Keratinocyte (primary cell): Measurements from ENCODE around the gene MOB2. TPM values are rescaled to one million over a fixed set of nuclear protein-coding genes. Genes with fewer than 3 reads are reported as not detected.
"Not testable (repeated sequence)": the region's sequence is repeated elsewhere in the genome, so short reads cannot be mapped to it uniquely, and the experiment has no call there.

Experiments
- DNase-seq: peaks from one replicate; pipeline ENCODE4 v3.0.0-alpha.2; 2011; ENCODE audit warnings: low read depth, missing footprints, low spot score
- FAIRE-seq: peaks from 2 replicates; lab custom pipeline; 2011; peaks lifted over from hg19 to GRCh38; lab: Jason Lieb, UNC
- H2AFZ ChIP-seq: 2 replicates; pipeline ENCODE4 v1.6.0; 2012; ENCODE audit warnings: low read length, control low read depth, inconsistent platforms; ENCODE audit not compliant: control insufficient read depth
- H3K27ac ChIP-seq: 2 replicates; pipeline ENCODE4 v1.5.1; 2011; ENCODE audit warnings: low read length; ENCODE audit not compliant: control insufficient read depth, insufficient read depth
- H3K27me3 ChIP-seq: 3 replicates; pipeline ENCODE4 v1.6.0; 2011; ENCODE audit warnings: low read length; ENCODE audit not compliant: control insufficient read depth, insufficient read depth; ENCODE audit errors: extremely low read depth
- H3K36me3 ChIP-seq, 2 experiments: 2 replicates in 1 of 2; 3 replicates in 1 of 2; pipeline ENCODE4 v1.5.1; 2011; ENCODE audit warnings: low read length in 2 of 2, mild to moderate bottlenecking in 1 of 2; ENCODE audit not compliant: control insufficient read depth in 2 of 2, insufficient read depth in 2 of 2; ENCODE audit errors: extremely low read depth in 1 of 2
- H3K4me1 ChIP-seq: 3 replicates; pipeline ENCODE4 v1.5.1; 2011; ENCODE audit warnings: low read length; ENCODE audit not compliant: control insufficient read depth, insufficient read depth; ENCODE audit errors: extremely low read depth
- H3K4me2 ChIP-seq: 3 replicates; pipeline ENCODE4 v1.6.0; 2011; ENCODE audit warnings: low read depth, low read length; ENCODE audit not compliant: control insufficient read depth, insufficient read depth; ENCODE audit errors: extremely low read depth
- H3K4me3 ChIP-seq, 3 experiments: fragments of 200-600 bp in 1 of 3; sonication (generic) in 1 of 3; 2 replicates in 2 of 3; 3 replicates in 1 of 3; pipeline ENCODE4 v1.5.1; 2011 to 2016; ENCODE audit warnings: low read length in 3 of 3, mild to moderate bottlenecking in 3 of 3, control low read depth in 2 of 3, inconsistent platforms in 1 of 3, low read depth in 1 of 3, mixed read lengths in 1 of 3, mixed run types in 1 of 3, moderate library complexity in 1 of 3; ENCODE audit not compliant: control insufficient read depth in 2 of 3, insufficient read depth in 2 of 3; ENCODE audit errors: extremely low read depth in 1 of 3
- H3K79me2 ChIP-seq: 2 replicates; pipeline ENCODE4 v1.6.0; 2012; ENCODE audit warnings: low read length; ENCODE audit not compliant: control insufficient read depth, insufficient read depth
- H3K9ac ChIP-seq: 3 replicates; pipeline ENCODE4 v1.6.0; 2011; ENCODE audit warnings: low read length; ENCODE audit not compliant: control insufficient read depth, insufficient read depth; ENCODE audit errors: extremely low read depth
- H3K9me1 ChIP-seq: 3 replicates; pipeline ENCODE4 v1.6.0; 2011; ENCODE audit warnings: low read length; ENCODE audit not compliant: control insufficient read depth, insufficient read depth; ENCODE audit errors: extremely low read depth
- H3K9me3 ChIP-seq: 2 replicates; pipeline ENCODE4 v1.5.1; 2012; ENCODE audit warnings: low read depth, low read length; ENCODE audit not compliant: control insufficient read depth
- H4K20me1 ChIP-seq: 3 replicates; pipeline ENCODE4 v1.6.0; 2011; ENCODE audit warnings: low read length; ENCODE audit not compliant: control insufficient read depth, insufficient read depth; ENCODE audit errors: extremely low read depth
- EZH2 ChIP-seq: IDR thresholded peaks from one replicate; pipeline ENCODE4 v1.6.1; 2012; ENCODE audit warnings: inconsistent platforms, mild to moderate bottlenecking, low read length, moderate library complexity
- dilution Hi-C: fragments of 300-500 bp; cut with MboI; formaldehyde crosslinking; loops from one replicate; pipeline ENCODE4 v1.7.0; 2020; ENCODE audit warnings: low sequenced_read_pairs; ENCODE audit not compliant: extremely low pct_ligation_motif_present
- polyA plus RNA-seq, 5 experiments: library from polyadenylated mRNA; depleted of rRNA in 3 of 5; stranded (reverse) in 3 of 5; stranded (forward) in 1 of 5; unstranded in 1 of 5; fragments of >200 nt; gene quantifications; 1 replicate in 1 of 5; 2 replicates in 3 of 5; 3 replicates in 1 of 5; pipeline versions ENCODE4 v1.2.1 to v1.2.3, GENCODE V29; 2011 to 2012; ENCODE audit warnings: missing spikeins in 2 of 5, low read depth in 1 of 5, low replicate concordance in 1 of 5
- TF ChIP-seq, protein P1 (sequence below), 3 experiments: IDR thresholded peaks in 1 of 3; conservative IDR thresholded peaks in 1 of 3; optimal IDR thresholded peaks in 1 of 3; 2 replicates in 2 of 3; 3 replicates in 1 of 3; pipeline versions ENCODE3 to v1.5.1; 2011; ENCODE audit warnings: low read length in 3 of 3, mild to moderate bottlenecking in 3 of 3, moderate library complexity in 2 of 3, control low read depth in 1 of 3, inconsistent platforms in 1 of 3; ENCODE audit not compliant: insufficient read depth in 2 of 3; ENCODE audit errors: extremely low read depth in 1 of 3

The MOB2 gene
- polyA plus RNA-seq, 1 donor (not counting 4 experiments of a cell fraction or from before 2014, with no cell fraction given) = 37.7 TPM

DNA sequence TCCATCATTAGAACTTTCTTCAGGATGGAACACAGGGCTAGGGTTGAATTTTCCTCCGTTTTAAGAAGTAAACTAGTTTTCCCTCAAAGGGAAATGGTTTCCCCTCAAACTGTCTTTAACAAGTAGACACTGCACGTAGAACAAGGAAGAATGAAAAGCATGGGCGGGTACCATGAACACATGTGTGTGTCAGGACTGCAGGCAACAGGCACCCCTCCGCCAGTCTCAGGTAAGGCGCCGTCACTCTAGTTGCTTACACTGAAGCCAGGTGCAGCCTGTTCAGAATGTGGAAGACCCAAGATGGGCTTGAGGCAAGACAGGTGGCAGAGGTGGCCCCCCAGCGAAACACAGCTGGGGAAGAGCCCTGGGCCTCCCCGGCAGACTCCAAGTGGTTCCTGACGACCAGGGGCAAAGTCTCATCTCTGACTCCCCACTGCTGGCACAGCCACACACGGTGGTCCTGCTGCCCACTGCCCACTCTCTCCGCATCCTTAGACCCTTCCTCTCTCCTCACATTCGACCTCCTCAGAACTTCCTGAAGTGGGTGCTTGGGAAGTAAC, 25.4 kb upstream of the MOB2 start:
- peaks cover 69% of the 10 kb centered on the region for H3K79me2 ChIP-seq
- H4K20me1 ChIP-seq = peaks cover 52% of the 10 kb centered on the region
- no peak overlapping the region for H2AFZ ChIP-seq
- no peak overlapping the region for H3K27ac ChIP-seq
- TF ChIP-seq, protein P1, sequence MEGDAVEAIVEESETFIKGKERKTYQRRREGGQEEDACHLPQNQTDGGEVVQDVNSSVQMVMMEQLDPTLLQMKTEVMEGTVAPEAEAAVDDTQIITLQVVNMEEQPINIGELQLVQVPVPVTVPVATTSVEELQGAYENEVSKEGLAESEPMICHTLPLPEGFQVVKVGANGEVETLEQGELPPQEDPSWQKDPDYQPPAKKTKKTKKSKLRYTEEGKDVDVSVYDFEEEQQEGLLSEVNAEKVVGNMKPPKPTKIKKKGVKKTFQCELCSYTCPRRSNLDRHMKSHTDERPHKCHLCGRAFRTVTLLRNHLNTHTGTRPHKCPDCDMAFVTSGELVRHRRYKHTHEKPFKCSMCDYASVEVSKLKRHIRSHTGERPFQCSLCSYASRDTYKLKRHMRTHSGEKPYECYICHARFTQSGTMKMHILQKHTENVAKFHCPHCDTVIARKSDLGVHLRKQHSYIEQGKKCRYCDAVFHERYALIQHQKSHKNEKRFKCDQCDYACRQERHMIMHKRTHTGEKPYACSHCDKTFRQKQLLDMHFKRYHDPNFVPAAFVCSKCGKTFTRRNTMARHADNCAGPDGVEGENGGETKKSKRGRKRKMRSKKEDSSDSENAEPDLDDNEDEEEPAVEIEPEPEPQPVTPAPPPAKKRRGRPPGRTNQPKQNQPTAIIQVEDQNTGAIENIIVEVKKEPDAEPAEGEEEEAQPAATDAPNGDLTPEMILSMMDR (optimal IDR thresholded peaks at IDR 0.05 in 1 of 3, IDR thresholded peaks at IDR 0.05 in 1 of 3, conservative IDR thresholded peaks at IDR 0.05 in 1 of 3; ENCODE audit: extremely low read depth in 1 of 3, insufficient read depth in 2 of 3, low read length in 3 of 3) = no peak
- TF ChIP-seq EZH2 = no peak
- peaks cover 14% of the 10 kb centered on the region for H3K4me1 ChIP-seq
- FAIRE-seq (no peak), DNase-seq (no peak)
- H3K36me3 ChIP-seq = peaks cover 0 to 4% of the 10 kb centered on the region in 2 experiments
- dilution Hi-C loops = no loop called here
- H3K4me3 ChIP-seq = no peak overlapping the region
- no peaks in the 10 kb centered on the region for H3K9me3 ChIP-seq
- H3K9me1 ChIP-seq = peaks cover 3% of the 10 kb centered on the region
- H3K9ac ChIP-seq = no peak overlapping the region
- H3K4me2 ChIP-seq = no peak overlapping the region
- no peaks in the 10 kb centered on the region for H3K27me3 ChIP-seq

DNA sequence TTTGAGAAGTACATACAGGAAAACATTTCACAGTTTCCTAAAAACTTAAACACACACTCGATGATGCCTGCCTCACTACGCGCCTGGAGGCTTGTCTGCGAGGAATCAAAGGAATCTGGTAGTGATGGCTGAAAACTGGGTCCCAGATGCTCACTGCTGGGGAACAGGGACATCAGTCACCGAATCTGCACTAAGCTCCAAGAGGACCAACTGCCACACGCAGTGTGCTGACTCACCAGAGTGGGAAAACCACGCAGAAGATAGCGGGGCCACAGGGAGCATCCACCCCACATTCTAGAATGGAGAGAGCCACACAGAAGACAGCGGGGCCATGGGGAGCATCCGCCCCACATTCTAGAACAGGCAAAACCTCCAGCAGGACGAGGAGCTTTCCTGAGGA, 24.3 kb upstream of the MOB2 start:
- dilution Hi-C loops = no loop called here
- peaks cover 0 to 4% of the 10 kb centered on the region in 2 experiments for H3K36me3 ChIP-seq
- TF ChIP-seq, protein P1 (optimal IDR thresholded peaks at IDR 0.05 in 1 of 3, IDR thresholded peaks at IDR 0.05 in 1 of 3, conservative IDR thresholded peaks at IDR 0.05 in 1 of 3; ENCODE audit: extremely low read depth in 1 of 3, insufficient read depth in 2 of 3, low read length in 3 of 3) = no peak
- TF ChIP-seq EZH2 = no peak
- no peaks in the 10 kb centered on the region for H3K9me3 ChIP-seq
- H3K27ac ChIP-seq = no peak overlapping the region
- no peaks in the 10 kb centered on the region for H3K9me1 ChIP-seq
- no peak overlapping the region for H3K4me2 ChIP-seq
- H3K9ac ChIP-seq = no peak overlapping the region
- H3K27me3 ChIP-seq = no peaks in the 10 kb centered on the region
- H4K20me1 ChIP-seq = peaks cover 52% of the 10 kb centered on the region
- no peak overlapping the region for H3K4me3 ChIP-seq
- peaks cover 69% of the 10 kb centered on the region for H3K79me2 ChIP-seq
- FAIRE-seq = no peak
- DNase-seq = no peak
- no peak overlapping the region for H2AFZ ChIP-seq
- peaks cover 9% of the 10 kb centered on the region for H3K4me1 ChIP-seq

DNA sequence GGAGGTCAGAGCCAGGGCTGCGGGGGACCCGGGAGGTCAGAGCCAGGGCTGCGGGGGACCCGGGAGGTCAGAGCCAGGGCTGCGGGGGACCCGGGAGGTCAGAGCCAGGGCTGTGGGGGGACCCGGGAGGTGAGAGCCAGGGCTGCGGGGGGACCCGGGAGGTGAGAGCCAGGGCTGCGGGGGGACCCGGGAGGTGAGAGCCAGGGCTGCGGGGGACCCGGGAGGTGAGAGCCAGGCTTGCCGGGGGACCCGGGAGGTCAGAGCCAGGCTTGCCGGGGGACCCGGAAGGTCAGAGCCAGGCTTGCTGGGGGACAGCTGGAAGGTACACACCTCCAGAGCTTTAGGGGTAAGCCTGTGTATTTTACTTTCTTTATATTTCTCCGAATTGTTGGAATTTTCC, 23.8 kb upstream of the MOB2 start:
- H3K4me3 ChIP-seq, FAIRE-seq, H3K9me3 ChIP-seq, H2AFZ ChIP-seq, H3K9ac ChIP-seq, H3K9me1 ChIP-seq, DNase-seq, H3K4me1 ChIP-seq, H3K27ac ChIP-seq, H3K36me3 ChIP-seq, H3K4me2 ChIP-seq, H3K27me3 ChIP-seq, dilution Hi-C loops: not testable (repeated sequence)
- Histone ChIP-seq H3K79me2 (peaks cover 66% of the 10 kb centered on the region), H4K20me1 (peaks cover 47% of the 10 kb centered on the region)
